Stimulated activated memory B cell treated with anti-CD40 and anti-IgM and Interleukin-4, amounts not matched to agents 10 μg/mL and 1 μg/mL and 100 μg/mL, for 72 hours (primary cell): ENCODE measurements around the gene PREP.

Experiments used
- ATAC-seq: fragments of 150-1000 bp; cut with Tn5 transposase; 2 replicates; pipeline ENCODE4 v1.10.0; 2021
- H3K27ac Mint-ChIP-seq: one replicate; pipeline ENCODE4 v1.8.0; 2022; ENCODE audit warnings: mild to moderate bottlenecking, mixed read lengths
- H3K27me3 Mint-ChIP-seq: one replicate; pipeline ENCODE4 v1.8.0; 2022; ENCODE audit warnings: mixed read lengths
- H3K36me3 Mint-ChIP-seq: one replicate; pipeline ENCODE4 v1.8.0; 2022; ENCODE audit warnings: mixed read lengths
- H3K4me1 Mint-ChIP-seq: one replicate; pipeline ENCODE4 v1.8.0; 2022; ENCODE audit warnings: mixed read lengths
- H3K4me3 Mint-ChIP-seq: one replicate; pipeline ENCODE4 v1.8.0; 2022; ENCODE audit warnings: mild to moderate bottlenecking, moderate library complexity, mixed read lengths
- H3K9me3 Mint-ChIP-seq: one replicate; pipeline ENCODE4 v1.8.0; 2022; ENCODE audit warnings: mixed read lengths

Gene PREP

GRCh38 chr6:105282631-105283585, 120.0 kb downstream of the PREP start:
- no peak overlapping the region for H3K4me3 Mint-ChIP-seq
- no peak overlapping the region for H3K27ac Mint-ChIP-seq
- no peaks in the 10 kb centered on the region for H3K4me1 Mint-ChIP-seq
- no peaks in the 10 kb centered on the region for H3K27me3 Mint-ChIP-seq
- ATAC-seq = no peak
- H3K9me3 Mint-ChIP-seq = no peaks in the 10 kb centered on the region
- H3K36me3 Mint-ChIP-seq = peaks cover 87% of the 10 kb centered on the region

DNA sequence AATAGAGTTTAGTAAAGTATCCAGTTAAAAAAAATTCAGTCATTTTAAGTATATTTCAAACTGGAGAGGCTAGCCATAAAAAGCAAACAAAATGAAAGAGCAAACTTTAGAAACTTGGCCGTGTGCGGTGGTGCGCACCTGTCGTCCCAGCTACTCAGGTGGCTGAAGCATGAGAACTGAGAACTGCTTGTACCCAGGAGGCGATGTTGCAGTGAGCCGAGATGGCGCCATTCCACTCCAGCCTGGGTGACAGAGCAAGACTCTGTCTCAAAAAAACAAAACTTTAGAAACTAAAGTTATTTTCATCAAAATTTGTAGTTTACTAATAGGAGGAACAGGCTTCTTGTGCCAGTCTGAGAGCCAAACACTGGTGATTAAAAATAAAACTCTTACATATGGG, 122.8 kb downstream of the PREP start:
- no peak for ATAC-seq
- H3K27ac Mint-ChIP-seq = no peak overlapping the region
- no peaks in the 10 kb centered on the region for H3K4me1 Mint-ChIP-seq
- no peak overlapping the region for H3K4me3 Mint-ChIP-seq
- H3K36me3 Mint-ChIP-seq = peaks cover 94% of the 10 kb centered on the region
- peaks cover 2% of the 10 kb centered on the region for H3K9me3 Mint-ChIP-seq
- H3K27me3 Mint-ChIP-seq = no peaks in the 10 kb centered on the region

DNA sequence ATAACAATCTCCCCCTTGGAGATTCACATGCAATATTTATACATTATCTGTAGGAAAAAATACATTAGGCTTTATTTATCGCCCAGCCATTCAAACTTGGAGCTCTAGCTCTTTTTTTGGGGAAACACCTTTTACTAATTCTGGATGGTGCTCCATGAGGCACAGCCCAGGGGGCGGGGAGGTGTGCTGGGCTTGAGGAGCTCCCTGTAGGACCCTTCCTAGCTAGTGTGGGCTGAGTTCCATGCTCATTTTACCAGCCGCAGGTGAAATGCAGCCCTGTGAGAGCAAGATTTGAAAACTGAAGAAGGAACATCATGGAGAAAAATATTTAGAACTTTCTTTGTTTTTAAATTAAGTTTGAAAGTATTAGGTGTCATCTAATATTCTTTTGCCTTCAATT, 123.4 kb downstream of the PREP start:
- no peak for ATAC-seq
- Mint-ChIP-seq H3K27me3 (no peaks in the 10 kb centered on the region), H3K27ac (no peak overlapping the region), H3K9me3 (peaks cover 2% of the 10 kb centered on the region), H3K4me3 (no peak overlapping the region), H3K36me3 (peaks cover 92% of the 10 kb centered on the region), H3K4me1 (no peaks in the 10 kb centered on the region)

DNA sequence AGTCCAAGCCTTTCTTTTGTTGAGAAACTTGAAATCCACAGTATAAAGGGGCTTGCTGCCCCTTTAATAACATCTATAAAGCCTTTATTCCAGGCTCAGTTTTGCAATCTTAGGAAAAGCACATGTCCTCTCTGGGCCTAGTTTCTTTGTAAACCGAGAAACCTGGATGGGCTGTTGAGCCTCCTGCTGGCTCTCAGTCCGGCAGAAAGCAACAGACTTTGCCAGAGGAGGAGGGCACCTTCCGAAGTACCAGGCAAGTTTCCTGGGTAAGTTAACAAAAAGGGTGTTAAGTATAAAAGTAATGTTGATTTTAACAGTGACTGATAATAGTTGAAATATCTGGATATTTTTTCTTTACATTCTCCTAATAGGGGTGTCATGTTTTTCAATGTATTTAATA, 124.1 kb downstream of the PREP start:
- H3K4me3 Mint-ChIP-seq = no peak overlapping the region
- peaks cover 2% of the 10 kb centered on the region for H3K9me3 Mint-ChIP-seq
- H3K4me1 Mint-ChIP-seq = no peaks in the 10 kb centered on the region
- H3K36me3 Mint-ChIP-seq = peaks cover 85% of the 10 kb centered on the region
- no peaks in the 10 kb centered on the region for H3K27me3 Mint-ChIP-seq
- no peak for ATAC-seq
- no peak overlapping the region for H3K27ac Mint-ChIP-seq

DNA sequence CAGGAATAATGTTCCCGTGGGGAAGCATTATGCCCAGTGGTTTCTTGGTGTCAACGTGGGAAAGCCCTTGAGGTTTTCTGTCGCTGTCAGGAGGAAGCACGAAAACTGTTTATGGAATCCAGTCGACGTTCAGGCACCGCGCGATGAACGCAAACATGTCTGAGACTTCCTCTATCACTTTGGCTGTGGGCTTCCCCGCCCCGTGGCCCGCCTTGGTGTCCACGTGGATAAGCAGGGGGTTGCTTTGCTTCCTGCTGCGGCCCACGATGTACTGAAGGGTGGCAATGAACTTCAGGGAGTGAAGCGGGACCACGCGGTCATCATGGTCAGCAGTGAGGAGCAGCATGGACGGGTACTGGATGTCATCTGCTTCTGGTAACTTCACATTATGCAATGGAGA, 124.8 kb downstream of the PREP start:
- Mint-ChIP-seq H3K36me3 (peaks cover 78% of the 10 kb centered on the region), H3K4me1 (no peaks in the 10 kb centered on the region), H3K27me3 (no peaks in the 10 kb centered on the region), H3K9me3 (peaks cover 2% of the 10 kb centered on the region), H3K27ac (no peak overlapping the region), H3K4me3 (no peak overlapping the region)
- no peak for ATAC-seq

DNA sequence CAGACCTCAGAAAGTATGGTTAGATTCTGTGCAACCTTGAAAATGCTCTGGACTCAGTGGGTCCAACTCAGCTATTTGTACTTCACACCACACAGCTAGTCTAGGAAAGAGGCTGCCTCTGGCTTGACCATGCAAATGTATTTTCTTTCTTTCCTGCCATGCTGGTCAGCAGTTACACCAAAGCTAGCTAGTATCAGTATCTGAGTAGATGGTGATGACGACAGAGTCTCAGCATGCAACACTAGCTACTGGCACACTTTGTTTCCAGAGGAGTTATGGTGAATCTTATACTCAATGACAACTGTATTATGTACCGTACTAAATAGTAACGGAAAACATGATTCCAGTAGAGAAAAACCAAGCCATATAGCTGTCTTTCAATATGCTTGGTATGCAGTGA, 126.5 kb downstream of the PREP start:
- H3K4me3 Mint-ChIP-seq = no peak overlapping the region
- ATAC-seq = no peak
- peaks cover 2% of the 10 kb centered on the region for H3K9me3 Mint-ChIP-seq
- no peaks in the 10 kb centered on the region for H3K4me1 Mint-ChIP-seq
- no peaks in the 10 kb centered on the region for H3K27me3 Mint-ChIP-seq
- peaks cover 62% of the 10 kb centered on the region for H3K36me3 Mint-ChIP-seq
- no peak overlapping the region for H3K27ac Mint-ChIP-seq

DNA sequence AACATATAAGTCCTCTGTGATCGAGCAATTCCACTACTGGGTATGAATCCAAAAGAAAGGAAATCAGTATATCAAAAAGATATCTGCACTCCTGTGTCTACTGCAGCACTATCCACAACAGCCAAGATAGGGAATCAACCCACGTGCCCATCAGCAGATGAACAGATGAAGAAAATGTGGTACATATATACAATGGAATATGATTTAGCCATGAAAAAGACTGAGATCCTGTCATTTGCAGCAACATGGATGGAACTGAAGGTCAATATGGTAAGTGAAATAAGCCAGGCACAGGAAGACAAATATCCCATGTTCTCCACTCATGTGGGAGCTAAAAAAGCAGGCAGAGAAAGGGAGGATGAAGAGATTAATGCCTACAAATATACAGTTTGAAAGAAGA, 127.3 kb downstream of the PREP start:
- peaks cover 56% of the 10 kb centered on the region for H3K36me3 Mint-ChIP-seq
- no peaks in the 10 kb centered on the region for H3K4me1 Mint-ChIP-seq

DNA sequence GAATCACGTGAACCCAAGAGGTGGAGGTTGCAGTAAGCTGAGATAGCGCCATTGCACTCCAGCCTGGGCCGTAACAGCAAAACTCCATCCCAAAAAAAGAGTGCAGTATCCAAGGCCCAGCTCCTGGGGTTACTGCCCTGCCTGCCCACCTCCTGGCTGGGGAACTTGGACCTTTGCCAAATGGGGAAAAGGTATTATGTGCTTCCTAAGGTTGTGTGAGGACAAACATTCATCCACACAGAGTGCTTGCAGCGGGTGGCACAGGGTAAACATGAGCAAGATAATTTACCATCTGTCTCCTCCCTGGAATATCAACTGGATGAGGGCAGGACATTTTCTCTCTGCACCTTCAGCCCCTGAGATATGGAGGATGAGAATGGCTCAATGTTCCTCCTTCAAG, 128.2 kb downstream of the PREP start:
- no peaks in the 10 kb centered on the region for H3K27me3 Mint-ChIP-seq
- H3K27ac Mint-ChIP-seq = no peak overlapping the region
- no peak for ATAC-seq
- H3K9me3 Mint-ChIP-seq = peaks cover 2% of the 10 kb centered on the region
- H3K4me3 Mint-ChIP-seq = no peak overlapping the region
- peaks cover 47% of the 10 kb centered on the region for H3K36me3 Mint-ChIP-seq
- H3K4me1 Mint-ChIP-seq = no peaks in the 10 kb centered on the region

More for the DNA sequence above, 127.3 kb downstream of the PREP start:
- peaks cover 2% of the 10 kb centered on the region for H3K9me3 Mint-ChIP-seq
- no peaks in the 10 kb centered on the region for H3K27me3 Mint-ChIP-seq
- H3K4me3 Mint-ChIP-seq = no peak overlapping the region
- no peak overlapping the region for H3K27ac Mint-ChIP-seq
- no peak for ATAC-seq

- Mint-ChIP-seq H3K4me3 (no peak overlapping the region), H3K36me3 (peaks cover 39% of the 10 kb centered on the region), H3K4me1 (no peaks in the 10 kb centered on the region), H3K27me3 (no peaks in the 10 kb centered on the region), H3K9me3 (peaks cover 2% of the 10 kb centered on the region), H3K27ac (no peak overlapping the region)
- ATAC-seq = no peak
Observed at GRCh38 chr6:105273589-105273988, 129.3 kb downstream of the PREP start.

GRCh38 chr6:105272786-105273185, 130.1 kb downstream of the PREP start:
- Mint-ChIP-seq H3K4me1 (no peaks in the 10 kb centered on the region), H3K27me3 (no peaks in the 10 kb centered on the region), H3K9me3 (peaks cover 2% of the 10 kb centered on the region), H3K4me3 (no peak overlapping the region), H3K36me3 (peaks cover 31% of the 10 kb centered on the region), H3K27ac (no peak overlapping the region)
- peak; percentile 46 for ATAC-seq

- Mint-ChIP-seq H3K9me3 (peaks cover under 1% of the 10 kb centered on the region), H3K27me3 (no peaks in the 10 kb centered on the region)
- no peak for ATAC-seq
Observed at GRCh38 chr6:105270511-105270910, 132.4 kb downstream of the PREP start.

GRCh38 chr6:105269390-105269789, 133.5 kb downstream of the PREP start:
- H3K9me3 Mint-ChIP-seq = no peaks in the 10 kb centered on the region
- H3K27ac Mint-ChIP-seq = no peak overlapping the region
- ATAC-seq = no peak
- H3K4me1 Mint-ChIP-seq = no peaks in the 10 kb centered on the region
- peaks cover 2% of the 10 kb centered on the region for H3K27me3 Mint-ChIP-seq
- no peaks in the 10 kb centered on the region for H3K36me3 Mint-ChIP-seq
- no peak overlapping the region for H3K4me3 Mint-ChIP-seq

More at GRCh38 chr6:105270511-105270910, 132.4 kb downstream of the PREP start:
- Mint-ChIP-seq H3K27ac (no peak overlapping the region), H3K36me3 (peaks cover 9% of the 10 kb centered on the region), H3K4me1 (no peaks in the 10 kb centered on the region), H3K4me3 (no peak overlapping the region)

DNA sequence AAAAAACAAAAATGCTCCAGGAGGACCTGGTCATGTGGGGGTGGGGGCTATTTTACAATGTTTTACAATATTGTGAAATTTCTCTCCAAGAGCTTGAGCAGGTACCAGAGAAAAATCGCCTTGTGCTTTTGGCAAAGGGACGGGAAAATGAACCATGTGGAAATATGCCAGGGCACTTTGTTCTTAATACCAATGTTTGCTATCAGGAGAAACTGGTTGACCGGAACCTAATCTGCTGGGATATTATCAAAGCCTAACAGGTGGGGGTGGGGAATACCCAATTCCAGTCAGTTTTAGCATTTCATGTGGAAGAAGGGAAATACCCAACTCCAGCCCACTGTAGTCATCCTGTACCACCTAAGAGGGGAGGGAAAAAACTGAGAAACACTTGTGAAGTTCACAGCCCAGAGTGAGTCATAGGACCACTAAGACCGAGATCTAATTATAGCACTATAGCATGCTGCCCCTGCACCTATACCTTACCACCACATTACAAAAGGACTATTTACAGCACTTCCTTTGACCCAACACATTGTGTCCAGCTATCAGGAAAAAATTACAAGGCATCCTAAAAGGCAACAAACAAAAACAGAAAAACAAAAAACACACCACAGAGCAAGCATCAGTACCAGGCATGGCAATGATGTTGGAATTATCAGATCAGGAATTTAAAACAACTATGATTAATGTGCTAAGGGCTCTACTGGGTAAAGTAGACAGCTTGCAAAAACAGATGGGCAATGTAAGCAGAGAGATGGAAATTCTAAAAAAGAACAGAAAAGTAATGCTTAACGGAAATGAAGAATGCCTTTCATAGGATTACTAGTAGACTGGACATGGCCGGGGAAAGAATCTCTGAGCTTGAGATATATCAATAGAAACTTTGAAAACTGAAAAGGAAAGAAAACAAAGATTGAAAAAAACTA, 138.9 kb downstream of the PREP start:
- no peak overlapping the region for H3K27ac Mint-ChIP-seq
- no peaks in the 10 kb centered on the region for H3K9me3 Mint-ChIP-seq
- no peaks in the 10 kb centered on the region for H3K36me3 Mint-ChIP-seq
- no peak overlapping the region for H3K4me3 Mint-ChIP-seq
- H3K27me3 Mint-ChIP-seq = peaks cover 30% of the 10 kb centered on the region
- peak; percentile 48 for ATAC-seq
- no peaks in the 10 kb centered on the region for H3K4me1 Mint-ChIP-seq

DNA sequence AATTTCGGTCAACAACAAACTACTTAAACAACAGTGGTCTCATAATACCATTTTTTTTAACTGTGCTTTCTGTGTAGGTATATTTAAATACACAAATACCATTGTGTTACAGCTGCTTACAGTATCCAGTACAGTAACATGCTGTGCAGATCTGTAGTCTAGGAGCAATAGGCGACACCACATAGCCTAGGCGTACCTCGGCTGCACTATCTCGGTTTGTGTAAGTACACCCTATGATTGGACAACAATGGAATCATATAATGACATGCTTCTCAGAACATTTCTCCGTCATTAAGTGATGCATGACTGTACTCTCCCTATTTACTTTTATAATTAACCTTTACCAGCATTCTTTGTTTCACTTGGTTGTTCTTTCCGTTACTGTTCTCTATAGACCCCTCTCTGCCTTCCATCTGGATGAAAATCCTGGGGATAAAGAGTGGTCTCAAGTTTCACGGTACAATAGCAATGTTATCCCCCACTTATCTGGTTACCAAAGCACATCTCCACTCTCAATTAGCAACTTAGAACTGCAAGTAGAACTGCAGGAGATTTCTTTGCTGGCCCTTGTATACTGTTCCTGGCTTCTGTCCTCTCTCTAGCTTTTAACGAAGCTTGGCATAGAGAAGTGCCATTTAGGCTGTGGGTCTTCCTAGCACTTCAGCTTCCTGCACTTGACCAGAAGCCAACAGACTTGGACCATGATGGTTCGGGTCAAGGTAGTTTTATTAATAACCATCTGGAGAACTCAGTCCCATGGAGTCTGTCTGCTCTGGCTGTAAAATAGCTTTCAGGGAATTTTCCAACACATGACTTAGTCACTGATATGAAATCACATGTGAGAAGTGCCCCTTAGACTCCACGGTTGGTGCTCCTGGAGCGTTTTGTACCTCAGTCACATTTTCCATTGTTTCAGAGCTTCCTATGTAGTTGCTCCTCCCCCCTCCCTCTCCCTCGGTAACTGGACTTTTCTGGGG, 142.7 kb downstream of the PREP start:
- Mint-ChIP-seq H3K4me3 (no peak overlapping the region), H3K27me3 (peaks cover 38% of the 10 kb centered on the region), H3K4me1 (no peaks in the 10 kb centered on the region), H3K9me3 (no peaks in the 10 kb centered on the region), H3K27ac (no peak overlapping the region), H3K36me3 (no peaks in the 10 kb centered on the region)
- no peak for ATAC-seq
